ENCODE results near the gene TTC34.

Gene TTC34

GRCh38 chr1:2632051-2632430, 169.5 kb downstream of the TTC34 start:
- Histone ChIP-seq H2AFZ (ENCODE audit: low read length) (no peak overlapping the region), H3K36me3 (ENCODE audit: insufficient read depth, low read length) (no peaks in the 10 kb centered on the region; the same call in 1 of the 2 replicates), H3K79me2 (ENCODE audit: insufficient read depth, low read length) (no peaks in the 10 kb centered on the region), H3K9me3 (ENCODE audit: low read length) (peaks cover 9% of the 10 kb centered on the region), H3K9me2 (ENCODE audit: low read depth, low read length) (no peaks in the 10 kb centered on the region), H3K4me3 (ENCODE audit: low read depth, low read length, poor library complexity, severe bottlenecking) (no peak overlapping the region), H3F3A (ENCODE audit: insufficient read depth, low read length) (no peaks in the 10 kb centered on the region), H3K4me1 (ENCODE audit: insufficient read depth, low read length, severe bottlenecking) (no peaks in the 10 kb centered on the region), H4K20me1 (ENCODE audit: insufficient read depth, low read length) (no peaks in the 10 kb centered on the region), H3K9ac (ENCODE audit: low read length) (no peak overlapping the region), H3K4me2 (ENCODE audit: low read length) (no peak overlapping the region), H3K27me3 (ENCODE audit: insufficient read depth, low read length) (no peaks in the 10 kb centered on the region), H3K27ac (ENCODE audit: low read depth, low read length, poor library complexity, severe bottlenecking) (no peak overlapping the region)
- no peak for TF ChIP-seq CTCF (IDR thresholded peaks at IDR 0.05; ENCODE audit: low read length)
- TF ChIP-seq EZH2 (IDR thresholded peaks at IDR 0.05; ENCODE audit: borderline replicate concordance, low read length), result no peak

DNA sequence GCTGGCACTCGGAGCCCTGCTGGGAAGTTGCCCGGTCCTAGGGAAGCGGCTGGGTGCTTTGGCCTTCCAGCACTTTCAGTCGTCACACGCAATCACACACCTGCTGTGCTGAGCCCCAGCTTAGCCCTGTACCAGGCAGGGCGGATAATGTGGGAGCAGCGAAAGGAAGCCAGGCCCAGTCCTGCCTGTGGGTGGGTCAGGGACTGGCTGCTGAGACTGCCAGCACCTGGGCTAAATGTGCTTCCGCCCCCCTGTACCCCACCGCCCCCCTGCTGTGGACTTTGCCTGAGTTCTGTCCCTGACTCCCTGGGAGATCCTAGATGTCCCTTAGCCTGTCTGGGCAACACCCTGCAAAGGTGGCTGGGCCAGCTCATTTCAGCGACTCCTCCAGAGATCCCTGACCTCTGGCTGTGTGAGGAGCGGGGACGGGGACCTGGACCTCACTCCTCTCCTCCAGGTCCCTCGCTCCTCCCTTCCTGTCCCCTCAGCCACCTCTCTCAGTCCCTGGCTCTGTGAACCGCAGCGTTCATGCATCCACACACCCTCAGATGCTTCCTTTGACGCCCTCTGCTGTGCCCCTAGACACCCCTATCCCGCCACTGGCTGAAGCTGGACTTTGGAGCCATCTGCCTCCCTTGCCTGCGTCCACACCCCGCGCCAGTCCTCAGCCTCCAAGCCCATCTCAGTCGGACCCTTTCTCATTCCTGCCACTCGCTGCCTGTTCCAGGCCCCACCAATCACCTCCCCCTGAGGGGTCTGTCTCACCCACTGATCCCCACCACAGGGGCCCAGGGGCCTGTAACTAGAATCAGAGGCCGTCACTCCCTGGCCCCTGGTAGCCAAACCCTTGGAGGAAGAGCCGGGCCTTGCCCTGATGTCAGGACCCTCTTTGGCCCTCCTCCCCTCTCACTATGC, 170.1 kb downstream of the TTC34 start:
- H3K36me3 ChIP-seq (ENCODE audit: insufficient read depth, low read length), result no peaks in the 10 kb centered on the region; the same call in 1 of the 2 replicates
- no peak overlapping the region for H2AFZ ChIP-seq (ENCODE audit: low read length)
- TF ChIP-seq CTCF (IDR thresholded peaks at IDR 0.05; ENCODE audit: low read length) (no peak), EZH2 (IDR thresholded peaks at IDR 0.05; ENCODE audit: borderline replicate concordance, low read length) (no peak)
- no peaks in the 10 kb centered on the region for H3F3A ChIP-seq (ENCODE audit: insufficient read depth, low read length)
- H3K9ac ChIP-seq (ENCODE audit: low read length), result no peak overlapping the region
- H3K27me3 ChIP-seq (ENCODE audit: insufficient read depth, low read length), result no peaks in the 10 kb centered on the region
- no peak overlapping the region for H3K4me2 ChIP-seq (ENCODE audit: low read length)
- H3K4me3 ChIP-seq (ENCODE audit: low read depth, low read length, poor library complexity, severe bottlenecking), result no peak overlapping the region
- peaks cover 4% of the 10 kb centered on the region for H3K9me3 ChIP-seq (ENCODE audit: low read length)
- no peaks in the 10 kb centered on the region for H3K79me2 ChIP-seq (ENCODE audit: insufficient read depth, low read length)
- H4K20me1 ChIP-seq (ENCODE audit: insufficient read depth, low read length), result no peaks in the 10 kb centered on the region
- H3K27ac ChIP-seq (ENCODE audit: low read depth, low read length, poor library complexity, severe bottlenecking), result no peak overlapping the region
- H3K9me2 ChIP-seq (ENCODE audit: low read depth, low read length), result no peaks in the 10 kb centered on the region
- H3K4me1 ChIP-seq (ENCODE audit: insufficient read depth, low read length, severe bottlenecking), result no peaks in the 10 kb centered on the region

DNA sequence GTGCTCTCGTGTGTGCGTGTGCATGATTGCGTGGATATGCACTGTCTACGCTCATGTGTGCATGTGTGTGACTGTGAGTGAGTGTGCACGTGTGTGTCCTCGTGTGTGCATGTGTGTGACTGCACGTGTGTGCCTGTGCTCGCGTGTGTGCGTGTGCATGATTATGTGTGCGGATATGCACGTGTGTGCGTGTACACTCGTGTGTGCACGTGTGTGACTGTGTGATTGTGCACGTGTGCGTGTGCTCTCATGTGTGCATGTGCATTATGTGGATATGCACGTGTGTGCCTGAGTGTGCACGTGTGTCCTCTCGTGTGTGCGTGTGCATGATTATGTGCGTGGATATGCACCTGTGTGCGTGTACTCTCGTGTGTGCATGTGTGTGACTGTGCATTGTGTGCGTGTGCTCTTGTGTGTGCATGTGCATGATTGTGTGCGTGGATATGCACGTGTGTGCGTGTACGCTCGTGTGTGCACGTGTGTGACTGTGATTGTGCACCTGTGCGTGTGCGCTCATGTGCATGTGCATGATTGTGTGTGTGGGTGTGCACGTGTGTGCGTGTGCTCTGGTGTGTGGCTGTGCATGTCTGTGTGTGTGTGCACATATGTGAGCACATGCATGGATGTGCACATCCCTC, 170.9 kb downstream of the TTC34 start:
- Histone ChIP-seq H2AFZ (ENCODE audit: low read length) (no peak overlapping the region), H3K4me3 (ENCODE audit: low read depth, low read length, poor library complexity, severe bottlenecking) (no peak overlapping the region), H3F3A (ENCODE audit: insufficient read depth, low read length) (no peaks in the 10 kb centered on the region), H3K9ac (ENCODE audit: low read length) (no peak overlapping the region), H4K20me1 (ENCODE audit: insufficient read depth, low read length) (no peaks in the 10 kb centered on the region), H3K9me2 (ENCODE audit: low read depth, low read length) (no peaks in the 10 kb centered on the region), H3K27me3 (ENCODE audit: insufficient read depth, low read length) (no peaks in the 10 kb centered on the region), H3K9me3 (ENCODE audit: low read length) (no peaks in the 10 kb centered on the region), H3K4me2 (ENCODE audit: low read length) (no peak overlapping the region), H3K36me3 (ENCODE audit: insufficient read depth, low read length) (no peaks in the 10 kb centered on the region), H3K4me1 (ENCODE audit: insufficient read depth, low read length, severe bottlenecking) (no peaks in the 10 kb centered on the region), H3K79me2 (ENCODE audit: insufficient read depth, low read length) (no peaks in the 10 kb centered on the region), H3K27ac (ENCODE audit: low read depth, low read length, poor library complexity, severe bottlenecking) (no peak overlapping the region)
- TF ChIP-seq EZH2 (IDR thresholded peaks at IDR 0.05; ENCODE audit: borderline replicate concordance, low read length), result no peak
- no peak for TF ChIP-seq CTCF (IDR thresholded peaks at IDR 0.05; ENCODE audit: low read length)
